PC-9 (cell line): Measurements from ENCODE around the gene THYN1. TPM values are rescaled to one million over a fixed set of nuclear protein-coding genes. Genes with fewer than 3 reads are reported as not detected.

Source experiments
- BruUV-seq: library from RNA; stranded (reverse); fragments of 400-500 nt; replicated peaks from 2 replicates; lab custom pipeline; 2021; lab: Mats Ljungman, UMichigan
- CTCF ChIA-PET: fragments of 300-600 bp; sonication (Branson Sonifier 250); formaldehyde crosslinking; loops from one replicate; lab custom pipeline; 2022; ENCODE audit warnings: antibody characterized with exemption; lab: Charles Lee
- POLR2A ChIA-PET: fragments of 300-600 bp; sonication (Branson Sonifier 250); formaldehyde crosslinking; loops from one replicate; lab custom pipeline; 2022; ENCODE audit warnings: antibody characterized with exemption; ENCODE audit not compliant: unreplicated experiment; lab: Charles Lee
- DNase-seq, 2 experiments: peaks; one replicate each; pipeline versions ENCODE4 v3.0.0 to v3.0.0-alpha.2; 2015 to 2022; ENCODE audit warnings: mixed read lengths in 1 of 2
- H2AFZ ChIP-seq: fragments of 200-600 bp; sonication (generic); 2 replicates; pipeline ENCODE4 v1.8.1; 2017; ENCODE audit warnings: antibody characterized with exemption
- H3F3A ChIP-seq: fragments of 200-600 bp; sonication (generic); 2 replicates; pipeline ENCODE4 v1.8.1; 2017; ENCODE audit warnings: antibody characterized with exemption, mild to moderate bottlenecking, low read depth; ENCODE audit not compliant: insufficient read depth
- H3K27ac ChIP-seq: fragments of 200-600 bp; sonication (generic); 2 replicates; pipeline ENCODE4 v1.6.1; 2016; ENCODE audit warnings: mixed run types
- H3K27me3 ChIP-seq: fragments of 200-600 bp; sonication (generic); 2 replicates; pipeline ENCODE4 v1.6.1; 2016; ENCODE audit warnings: low read depth, mixed run types; ENCODE audit not compliant: insufficient read depth
- H3K36me3 ChIP-seq: fragments of 200-600 bp; sonication (generic); 2 replicates; pipeline ENCODE4 v1.6.1; 2016; ENCODE audit warnings: low read depth, mixed run types
- H3K4me1 ChIP-seq: fragments of 200-600 bp; sonication (generic); replicated peaks from 2 replicates; pipeline ENCODE4 v1.6.1; 2016; ENCODE audit warnings: mixed run types; ENCODE audit not compliant: insufficient read depth
- H3K4me2 ChIP-seq: fragments of 200-600 bp; sonication (generic); 2 replicates; pipeline ENCODE4 v1.6.1; 2017; ENCODE audit warnings: mixed run types
- H3K4me3 ChIP-seq: fragments of 200-600 bp; sonication (generic); 2 replicates; pipeline ENCODE4 v1.6.1; 2016; ENCODE audit warnings: mixed run types
- H3K79me2 ChIP-seq: fragments of 200-600 bp; sonication (generic); 2 replicates; pipeline ENCODE4 v1.6.1; 2017; ENCODE audit warnings: low read depth, mixed run types
- H3K9me2 ChIP-seq: fragments of 200-600 bp; sonication (generic); 2 replicates; pipeline ENCODE4 v1.8.1; 2017; ENCODE audit warnings: mild to moderate bottlenecking; ENCODE audit not compliant: insufficient read depth
- H3K9me3 ChIP-seq: fragments of 200-600 bp; sonication (generic); 2 replicates; pipeline ENCODE4 v1.8.1; 2016; ENCODE audit warnings: low read depth; ENCODE audit not compliant: insufficient read depth
- H4K20me1 ChIP-seq: fragments of 200-600 bp; sonication (generic); 2 replicates; pipeline ENCODE4 v1.8.1; 2017; ENCODE audit not compliant: insufficient read depth
- EZH2 ChIP-seq: fragments of 200-600 bp; sonication (generic); IDR thresholded peaks from 2 replicates; pipeline ENCODE4 v1.8.0; 2017; ENCODE audit warnings: antibody characterized with exemption, low read depth
- intact Hi-C: fragments of 100-400 bp; cut with micrococcal nuclease; formaldehyde crosslinking; loops from one replicate; pipeline ENCODE4 v1.10.0; 2022; ENCODE audit not compliant: unreplicated experiment
- total RNA-seq: library from RNA; stranded (reverse); gene quantifications from 2 replicates; pipeline ENCODE4 v1.2.3, GENCODE V29; 2021
- TF ChIP-seq, protein P1 (sequence below): fragments of 200-600 bp; sonication (generic); conservative IDR thresholded peaks from 2 replicates; pipeline ENCODE4 v1.6.1; 2017; ENCODE audit warnings: mixed run types, antibody characterized with exemption, mild to moderate bottlenecking, moderate library complexity

The THYN1 gene
- total RNA-seq, 1 experiment from 2014 or later: 29.8 TPM

DNA sequence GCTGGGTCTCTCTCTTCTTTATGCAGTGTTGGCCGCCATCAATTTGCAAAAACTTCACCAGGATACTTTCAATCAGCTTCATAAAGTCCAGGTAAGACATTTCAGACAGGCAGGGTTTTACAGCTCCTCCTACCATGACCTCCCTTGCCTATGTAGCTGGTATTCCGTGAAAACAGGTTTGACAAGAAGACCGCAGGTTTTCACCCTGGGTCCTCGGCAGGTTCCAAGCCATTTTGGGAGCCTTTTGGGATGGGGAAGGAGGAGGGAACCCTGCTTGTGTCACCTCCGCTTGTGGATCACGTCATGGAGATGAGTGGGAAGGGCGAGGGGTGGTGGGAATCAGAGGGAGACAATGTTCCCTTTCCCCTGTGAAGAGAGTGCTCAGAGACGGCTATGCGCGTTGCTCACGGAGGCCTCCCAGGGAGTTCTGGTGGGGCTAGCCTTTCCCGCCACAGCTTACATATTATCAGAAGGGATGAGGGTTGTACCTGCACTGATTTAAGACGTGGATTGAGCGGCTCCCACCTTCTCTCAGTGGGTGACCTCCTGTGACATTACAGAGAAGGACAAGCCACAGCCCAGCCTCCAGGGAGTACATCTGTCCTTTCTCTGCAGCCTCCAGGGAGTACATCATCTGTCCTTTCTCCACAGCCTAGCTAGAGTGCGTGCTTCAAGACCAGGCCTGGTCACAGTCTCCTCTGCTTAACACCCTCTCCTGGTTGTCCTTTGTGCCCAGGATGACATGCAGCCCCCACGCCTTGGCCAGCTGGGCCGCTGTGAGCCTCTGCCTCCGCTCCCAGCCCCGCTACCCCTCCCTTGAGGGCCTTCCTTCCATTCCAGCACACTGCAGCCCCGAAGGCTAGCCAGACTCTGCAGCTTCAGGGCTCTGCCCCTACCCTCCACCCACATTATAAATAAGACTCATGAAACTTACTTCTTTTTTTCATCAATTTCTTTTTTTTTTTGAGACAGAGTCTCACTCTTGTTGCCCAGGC, 40.3 kb upstream of the THYN1 start:
- DNase-seq: no peak
- H3K4me2 ChIP-seq: no peak overlapping the region
- no peaks in the 10 kb centered on the region for H4K20me1 ChIP-seq
- no peaks in the 10 kb centered on the region for H3K4me1 ChIP-seq
- no peaks in the 10 kb centered on the region for H3K27me3 ChIP-seq
- ChIA-PET CTCF (no interaction called here), POLR2A (no interaction called here)
- no peaks in the 10 kb centered on the region for H3K79me2 ChIP-seq
- H3K36me3 ChIP-seq: no peaks in the 10 kb centered on the region
- H3K9me3 ChIP-seq: no peaks in the 10 kb centered on the region
- H3K9me2 ChIP-seq: no peaks in the 10 kb centered on the region
- BruUV-seq: no TSS peak
- intact Hi-C loops: no loop called here
- no peaks in the 10 kb centered on the region for H3F3A ChIP-seq
- H3K4me3 ChIP-seq: no peak overlapping the region
- H3K27ac ChIP-seq: no peak overlapping the region
- TF ChIP-seq EZH2: no peak
- TF ChIP-seq, protein P1, sequence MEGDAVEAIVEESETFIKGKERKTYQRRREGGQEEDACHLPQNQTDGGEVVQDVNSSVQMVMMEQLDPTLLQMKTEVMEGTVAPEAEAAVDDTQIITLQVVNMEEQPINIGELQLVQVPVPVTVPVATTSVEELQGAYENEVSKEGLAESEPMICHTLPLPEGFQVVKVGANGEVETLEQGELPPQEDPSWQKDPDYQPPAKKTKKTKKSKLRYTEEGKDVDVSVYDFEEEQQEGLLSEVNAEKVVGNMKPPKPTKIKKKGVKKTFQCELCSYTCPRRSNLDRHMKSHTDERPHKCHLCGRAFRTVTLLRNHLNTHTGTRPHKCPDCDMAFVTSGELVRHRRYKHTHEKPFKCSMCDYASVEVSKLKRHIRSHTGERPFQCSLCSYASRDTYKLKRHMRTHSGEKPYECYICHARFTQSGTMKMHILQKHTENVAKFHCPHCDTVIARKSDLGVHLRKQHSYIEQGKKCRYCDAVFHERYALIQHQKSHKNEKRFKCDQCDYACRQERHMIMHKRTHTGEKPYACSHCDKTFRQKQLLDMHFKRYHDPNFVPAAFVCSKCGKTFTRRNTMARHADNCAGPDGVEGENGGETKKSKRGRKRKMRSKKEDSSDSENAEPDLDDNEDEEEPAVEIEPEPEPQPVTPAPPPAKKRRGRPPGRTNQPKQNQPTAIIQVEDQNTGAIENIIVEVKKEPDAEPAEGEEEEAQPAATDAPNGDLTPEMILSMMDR: no peak
- no peak overlapping the region for H2AFZ ChIP-seq

DNA sequence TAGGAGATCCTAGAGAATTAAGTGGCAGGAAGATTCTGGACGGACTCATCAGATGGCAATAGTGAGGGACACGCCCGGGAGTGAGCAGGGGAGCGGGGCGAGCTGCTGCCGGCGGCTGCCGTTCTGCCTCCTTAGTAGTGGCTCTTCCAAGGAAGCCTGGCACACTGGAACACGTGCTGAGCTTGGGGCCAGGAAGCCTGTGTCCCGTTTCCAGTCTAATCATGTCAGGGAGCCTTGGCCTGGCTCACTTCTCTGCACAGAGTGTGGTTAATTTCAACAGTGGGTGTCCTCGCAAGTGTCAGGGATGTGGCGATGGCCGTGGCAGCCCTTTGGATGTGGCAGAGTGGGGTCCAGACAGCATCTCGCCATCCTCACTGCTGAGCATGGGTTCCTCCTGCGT, 39.5 kb upstream of the THYN1 start:
- POLR2A ChIA-PET: no interaction called here
- H3K4me2 ChIP-seq: no peak overlapping the region
- no peak overlapping the region for H3K27ac ChIP-seq
- TF ChIP-seq, protein P1: no peak
- TF ChIP-seq EZH2: no peak
- CTCF ChIA-PET: no interaction called here
- no peaks in the 10 kb centered on the region for H4K20me1 ChIP-seq
- H3K9me2 ChIP-seq: no peaks in the 10 kb centered on the region
- H3K4me3 ChIP-seq: no peak overlapping the region
- intact Hi-C loops: no loop called here
- DNase-seq: no peak
- no peaks in the 10 kb centered on the region for H3K4me1 ChIP-seq
- H2AFZ ChIP-seq: no peak overlapping the region
- H3K36me3 ChIP-seq: no peaks in the 10 kb centered on the region
- H3K9me3 ChIP-seq: no peaks in the 10 kb centered on the region
- no peaks in the 10 kb centered on the region for H3K27me3 ChIP-seq
- peaks cover 5% of the 10 kb centered on the region; the same call in 1 of the 2 replicates for H3K79me2 ChIP-seq
- H3F3A ChIP-seq: no peaks in the 10 kb centered on the region
- no TSS peak for BruUV-seq

DNA sequence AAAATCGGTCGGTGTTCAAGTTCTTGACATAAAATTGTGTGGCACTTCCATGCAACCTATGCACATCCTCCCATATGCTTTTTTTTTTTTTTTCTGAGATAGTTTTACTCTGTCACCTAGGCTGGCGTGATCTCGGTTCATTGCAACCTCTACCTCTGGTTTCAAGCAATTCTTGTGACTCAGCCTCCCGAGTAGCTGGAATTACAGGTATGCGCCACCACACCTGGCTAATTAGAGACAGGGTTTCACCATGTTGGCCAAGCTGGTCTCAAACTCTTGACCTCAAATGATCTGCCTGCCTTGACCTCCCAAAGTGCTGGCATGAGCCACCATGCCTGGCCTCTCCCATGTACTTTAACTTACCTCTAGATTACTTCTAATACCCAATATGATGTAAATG, 38.0 kb upstream of the THYN1 start:
- H3K27me3 ChIP-seq: no peaks in the 10 kb centered on the region
- no peaks in the 10 kb centered on the region for H3K9me3 ChIP-seq
- H3K36me3 ChIP-seq: no peaks in the 10 kb centered on the region
- H3K27ac ChIP-seq: no peak overlapping the region
- no peaks in the 10 kb centered on the region for H3K4me1 ChIP-seq
- ChIA-PET POLR2A (no interaction called here), CTCF (no interaction called here)
- TF ChIP-seq EZH2: no peak
- TF ChIP-seq, protein P1: no peak
- no TSS peak for BruUV-seq
- intact Hi-C loops: no loop called here
- H2AFZ ChIP-seq: no peak overlapping the region
- H3K9me2 ChIP-seq: no peaks in the 10 kb centered on the region
- no peak for DNase-seq
- H3K4me3 ChIP-seq: no peak overlapping the region
- no peaks in the 10 kb centered on the region for H4K20me1 ChIP-seq
- H3F3A ChIP-seq: no peaks in the 10 kb centered on the region
- H3K79me2 ChIP-seq: peaks cover 6% of the 10 kb centered on the region; the same call in 1 of the 2 replicates
- no peak overlapping the region for H3K4me2 ChIP-seq
